ENCODE results near the gene C11orf16.
"Not testable (repeated sequence)": the region's sequence is repeated elsewhere in the genome, so short reads cannot be mapped to it uniquely, and the experiment has no call there.

C11orf16 gene, protein sequence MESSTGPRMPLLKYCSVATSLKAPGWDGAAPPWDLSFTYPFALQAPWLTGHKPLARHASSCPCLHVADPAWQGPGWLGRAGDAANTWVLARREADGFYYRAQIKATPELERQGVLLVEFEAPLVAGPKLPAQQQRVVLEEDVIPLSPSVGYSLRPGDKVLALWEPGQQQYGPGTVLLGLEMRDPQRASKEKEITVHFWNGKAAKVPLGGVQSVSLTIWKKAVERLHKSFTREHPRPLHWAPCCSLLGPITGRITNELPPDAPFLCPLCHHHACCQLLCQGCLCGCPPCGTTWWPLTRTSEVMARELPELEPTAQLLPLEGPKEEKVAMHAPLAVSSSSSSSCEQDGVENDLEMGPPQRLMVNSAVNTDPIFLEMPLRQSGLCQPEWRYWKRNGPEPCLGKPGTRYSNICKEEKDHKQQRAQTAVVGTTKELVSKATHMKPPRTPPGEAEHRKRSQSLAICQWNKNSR

DNA sequence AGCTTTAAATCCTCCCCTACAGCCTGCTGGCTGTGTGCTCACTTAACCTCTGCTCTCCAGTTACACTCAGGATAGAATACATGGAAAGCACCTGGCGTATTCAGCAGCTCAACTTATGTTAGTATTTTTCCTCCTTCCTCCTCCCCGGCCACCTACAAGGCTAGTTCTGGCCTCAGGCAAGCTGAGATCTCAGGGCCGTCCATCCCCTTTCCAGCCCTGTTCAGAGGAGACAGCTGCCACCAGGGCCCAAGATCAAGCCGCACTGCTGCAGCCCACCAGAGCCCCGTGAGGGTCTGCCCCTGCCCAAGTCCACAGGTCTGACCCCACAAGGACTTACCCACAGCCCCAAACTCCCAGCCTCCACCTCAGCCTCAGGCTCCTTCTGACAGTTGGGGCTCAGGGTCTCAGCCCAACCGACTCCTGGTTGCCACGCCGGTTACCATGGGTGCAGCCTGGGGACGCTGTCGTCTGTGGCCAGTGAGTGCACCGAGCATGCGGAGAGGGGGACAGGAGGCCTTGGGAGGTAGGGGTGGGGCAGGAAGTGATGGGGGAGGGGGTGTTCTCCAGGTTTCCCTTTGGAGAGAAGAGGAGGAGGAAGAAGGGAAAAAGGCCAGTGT is at the start of gene C11orf16:
Gene C11orf16 (minus strand): TSS at position 384 of the 617 bp plus-strand sequence. CDS start 639 bp downstream, outside the sequence.
- no peak for DNase-seq

DNA sequence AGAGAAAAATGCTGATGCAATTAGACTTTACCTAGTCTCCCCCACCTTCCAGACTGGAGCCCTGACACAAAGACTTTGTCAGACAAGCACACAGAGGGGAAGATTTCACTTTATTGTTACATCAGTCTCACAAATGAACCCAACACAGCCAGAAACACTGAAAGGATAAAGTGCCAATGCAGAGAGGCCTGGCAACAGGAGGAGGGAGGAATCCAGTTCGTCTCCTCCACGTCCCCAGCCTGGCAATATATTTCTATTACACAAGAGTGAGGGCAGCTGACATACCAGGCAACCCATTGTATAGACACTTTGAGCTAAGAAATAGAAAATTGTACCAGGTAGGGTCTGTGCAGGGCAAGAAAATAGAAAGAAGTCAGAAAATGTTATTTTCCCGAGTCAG is 47.7 kb upstream of the C11orf16 start:
- no peak for DNase-seq

DNA sequence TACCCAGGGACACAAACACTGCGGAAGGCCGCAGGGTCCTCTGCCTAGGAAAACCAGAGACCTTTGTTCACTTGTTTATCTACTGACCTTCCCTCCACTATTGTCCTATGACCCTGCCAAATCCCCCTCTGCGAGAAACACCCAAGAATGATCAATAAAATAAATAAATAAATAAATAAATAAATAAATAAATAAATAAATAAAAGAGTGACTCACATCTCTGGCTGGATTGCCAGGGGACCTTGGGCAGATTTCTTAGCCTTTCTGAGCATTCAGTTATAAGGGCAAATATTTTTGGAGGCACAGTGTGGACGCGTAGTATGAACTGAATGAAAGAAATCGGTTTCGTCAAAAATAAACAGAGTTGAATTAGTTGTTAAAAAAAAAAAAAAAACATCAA is 46.6 kb upstream of the C11orf16 start:
- not testable (repeated sequence) for DNase-seq

DNA sequence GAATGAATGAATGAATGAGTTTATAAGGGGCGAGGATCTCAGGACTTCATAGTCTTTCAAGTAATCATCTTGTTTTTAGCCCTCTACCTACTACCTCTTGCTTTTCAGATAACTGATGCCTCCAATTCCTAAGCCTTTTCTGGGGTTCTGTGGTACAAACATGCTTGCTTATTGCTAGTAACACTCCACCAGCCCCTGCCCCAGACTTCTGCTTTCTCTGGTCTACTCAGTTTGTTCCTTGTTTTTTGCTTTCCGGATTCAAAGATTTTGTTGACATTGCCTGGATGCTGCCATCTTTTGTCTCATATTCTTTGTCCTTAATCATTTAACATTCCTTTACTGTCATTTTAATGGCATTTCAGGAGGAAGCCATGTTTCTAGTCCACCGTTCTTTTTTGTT is 40.4 kb upstream of the C11orf16 start:
- DNase-seq: no peak

DNA sequence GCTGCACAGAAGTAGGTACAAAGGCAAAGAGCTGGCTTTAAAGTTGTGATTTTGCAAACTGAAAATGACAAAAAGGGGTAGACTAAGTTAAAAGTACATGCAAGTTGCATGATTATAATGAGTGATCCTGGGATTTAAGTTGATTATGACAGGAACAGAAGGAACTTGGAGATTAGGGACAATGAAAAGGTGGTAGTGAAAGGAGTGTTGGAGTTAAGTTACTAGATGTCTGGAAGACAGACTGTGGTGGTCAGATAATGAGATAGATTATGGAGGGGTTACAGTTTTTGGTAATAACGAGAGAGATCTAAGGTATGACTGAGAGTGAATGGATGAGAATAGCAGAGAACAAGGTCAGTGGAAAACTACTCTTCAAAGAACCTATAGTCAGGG is 39.2 kb upstream of the C11orf16 start:
- DNase-seq: no peak

DNA sequence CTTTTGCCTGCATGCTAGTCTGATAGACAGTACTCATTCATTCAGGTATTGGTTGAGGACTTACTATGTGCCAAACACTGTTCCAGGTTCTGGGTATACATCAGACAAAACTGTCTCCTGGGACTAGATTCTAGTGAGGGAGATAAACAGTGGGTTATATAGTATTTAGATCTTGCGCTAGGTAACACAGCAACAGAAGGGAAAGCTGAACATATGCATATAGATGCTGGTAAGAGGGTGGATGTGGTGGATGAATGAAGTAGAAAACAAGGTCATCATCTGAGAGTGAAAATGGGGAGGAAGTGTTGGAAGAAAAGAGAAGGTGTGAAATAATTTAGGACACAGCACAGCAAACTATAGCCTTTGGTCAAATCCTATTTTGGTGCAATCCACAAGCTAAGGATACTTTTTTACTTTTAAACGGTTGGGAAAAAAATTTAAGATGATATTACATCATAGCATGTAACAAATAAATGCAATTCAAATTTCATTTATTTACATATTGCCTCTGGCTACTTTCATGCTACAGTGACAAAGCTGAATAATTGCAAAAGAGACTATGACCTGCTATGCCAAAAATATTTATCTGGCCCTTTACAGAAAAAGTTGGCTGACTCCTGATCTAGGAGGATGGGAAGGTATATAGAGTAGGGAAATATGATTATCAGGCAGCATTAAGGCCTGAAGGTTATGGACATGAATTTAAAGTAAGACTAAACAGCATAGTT is 38.6 kb upstream of the C11orf16 start:
- no peak for DNase-seq

DNA sequence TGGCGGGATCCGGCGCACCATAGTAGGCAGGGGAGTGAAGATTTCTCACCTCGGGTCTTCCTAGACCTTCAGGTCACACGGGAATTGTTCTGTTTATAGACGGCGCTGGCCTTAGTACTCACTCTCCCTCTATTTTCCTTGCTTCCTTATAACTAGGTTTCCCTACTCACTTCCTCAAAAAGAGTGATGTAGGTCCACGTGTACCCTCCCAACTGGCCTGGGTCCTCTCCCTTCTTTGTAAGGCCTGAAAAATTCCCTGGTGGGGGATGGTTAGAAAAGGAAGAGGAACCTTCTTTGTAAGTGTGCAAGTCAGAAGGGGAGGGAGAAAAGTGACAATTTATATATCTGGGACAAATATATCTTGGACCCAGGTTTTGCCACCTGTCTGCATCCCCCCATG is 34.4 kb upstream of the C11orf16 start:
- no peak for DNase-seq

DNA sequence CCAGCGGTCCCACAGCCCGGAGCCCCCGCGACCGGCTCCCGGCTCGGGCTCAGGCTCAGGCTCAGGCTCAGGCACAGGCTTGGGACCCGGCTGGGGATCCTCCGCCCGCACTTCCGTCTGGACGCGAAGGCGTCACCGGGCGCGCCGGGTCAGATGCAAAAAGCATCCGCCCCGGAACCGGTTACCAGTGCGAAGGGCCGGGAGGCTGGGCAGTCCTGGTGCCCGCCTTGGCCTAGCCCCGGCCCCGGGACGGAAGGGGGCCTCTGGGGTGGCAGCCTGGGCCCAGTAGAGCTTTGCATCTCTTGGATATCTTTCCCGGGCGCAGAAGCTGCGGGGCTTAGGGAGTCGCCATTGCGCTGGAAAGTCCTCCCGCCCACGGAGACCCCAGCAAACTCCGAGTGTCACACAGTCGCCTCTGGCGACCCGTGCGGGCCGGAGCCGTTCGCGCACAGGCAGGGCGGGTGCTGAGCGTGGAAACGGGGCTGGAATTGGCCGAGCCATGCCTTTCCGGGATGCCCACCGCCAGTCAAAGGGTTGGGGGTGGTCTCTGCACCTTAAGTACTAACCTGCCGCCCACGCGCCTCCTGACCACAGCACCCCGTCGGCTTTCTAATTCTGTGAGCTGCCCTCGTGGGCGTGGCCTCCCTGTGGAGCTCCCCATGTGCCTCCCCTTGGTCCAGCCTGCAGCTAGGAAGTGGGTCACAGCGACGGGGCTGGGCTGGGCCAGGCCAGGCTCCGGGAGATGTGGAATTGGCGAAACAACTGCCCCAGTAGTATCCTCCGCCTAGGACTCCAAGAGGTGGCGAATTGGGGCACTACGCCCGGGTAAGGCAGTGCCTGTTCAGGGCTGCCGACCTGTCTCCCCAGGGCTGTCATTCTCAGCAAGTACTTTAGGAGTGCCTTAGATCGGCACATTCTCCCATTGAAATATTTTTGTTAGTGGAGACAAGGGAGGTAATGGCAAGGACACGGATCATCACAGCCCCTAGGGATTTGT is 31.9 kb upstream of the C11orf16 start, which contains the start of gene TMEM9B:
Gene TMEM9B (minus strand): TSS at position 119 of the 997 bp plus-strand sequence. CDS start 129 bp downstream, outside the sequence.
- peak; percentile 79 for DNase-seq

DNA sequence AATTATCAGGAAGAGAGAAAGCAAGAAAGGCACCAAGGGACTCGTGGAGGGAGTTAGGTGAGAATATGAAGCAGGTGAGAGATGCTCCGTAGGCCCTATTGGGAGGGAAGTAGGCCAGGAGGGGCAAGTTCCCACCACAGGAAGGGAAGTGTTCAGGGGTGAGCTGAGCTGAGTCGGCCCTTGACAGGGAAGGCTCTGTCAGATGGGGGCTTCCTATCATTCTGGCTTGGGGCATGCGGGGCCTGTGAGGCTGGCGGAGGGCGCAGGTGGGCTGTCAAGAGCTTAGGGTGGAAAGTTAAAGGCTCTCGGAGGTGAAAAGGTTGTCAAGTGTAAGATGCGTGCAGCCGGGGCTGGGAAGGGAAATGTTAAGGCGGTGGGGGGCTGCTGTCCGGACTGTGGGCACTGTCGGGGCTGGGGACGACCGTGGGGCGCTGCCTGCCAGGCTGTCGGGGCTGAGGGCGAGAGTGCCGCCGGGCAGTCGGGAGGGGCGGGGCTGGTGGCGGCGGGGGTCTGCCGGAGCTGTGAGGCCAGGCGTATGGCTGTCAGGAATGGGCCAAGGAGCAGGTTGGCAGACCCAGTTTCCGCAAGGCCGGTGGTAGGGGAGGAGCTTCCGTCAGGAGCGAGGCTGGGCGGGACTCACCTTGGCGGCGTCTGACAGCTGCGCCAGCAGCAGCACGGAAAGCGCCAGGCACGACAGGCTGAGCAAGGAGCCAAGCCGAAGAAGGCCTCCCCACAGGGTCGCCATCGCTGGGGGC is 31.0 kb upstream of the C11orf16 start:
- DNase-seq: peak; percentile 79

DNA sequence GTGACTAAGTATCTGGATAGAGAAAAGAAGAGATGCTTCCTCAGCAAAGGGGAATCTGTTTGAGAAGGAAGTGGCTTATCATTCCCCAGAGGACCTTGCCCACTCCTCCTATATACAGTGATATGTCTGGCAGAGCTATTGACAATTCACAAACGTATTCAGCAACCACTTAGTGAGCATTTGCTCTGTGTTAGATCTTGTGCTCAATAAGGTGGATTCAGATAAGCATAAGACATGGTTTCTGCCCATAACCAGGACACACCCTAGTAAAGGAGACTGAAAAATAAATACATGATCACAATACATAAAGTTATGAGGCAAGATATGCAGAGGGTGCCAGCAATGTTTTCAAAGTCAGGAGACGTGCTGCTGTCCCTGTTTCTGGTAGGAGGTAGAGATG is 30.1 kb upstream of the C11orf16 start:
- no peak for DNase-seq

DNA sequence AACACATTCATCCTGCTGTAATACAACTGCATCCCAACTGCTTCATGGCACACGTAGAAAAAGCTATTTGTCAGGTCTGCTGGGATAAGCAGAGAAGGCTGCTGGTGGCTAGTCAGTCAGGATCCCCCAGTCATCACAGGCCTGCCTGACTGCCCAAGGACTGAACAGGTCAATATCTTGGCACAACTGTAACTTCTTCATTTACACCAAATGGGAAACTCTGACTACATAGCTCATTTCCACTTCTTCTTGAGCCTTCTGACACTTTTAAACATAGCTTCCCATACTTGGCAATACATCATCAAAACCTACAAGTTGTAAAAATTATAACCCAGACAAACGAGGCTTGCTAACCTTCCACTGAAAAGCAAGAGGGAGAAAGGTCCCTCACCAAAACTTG is 28.7 kb upstream of the C11orf16 start:
- no peak for DNase-seq

DNA sequence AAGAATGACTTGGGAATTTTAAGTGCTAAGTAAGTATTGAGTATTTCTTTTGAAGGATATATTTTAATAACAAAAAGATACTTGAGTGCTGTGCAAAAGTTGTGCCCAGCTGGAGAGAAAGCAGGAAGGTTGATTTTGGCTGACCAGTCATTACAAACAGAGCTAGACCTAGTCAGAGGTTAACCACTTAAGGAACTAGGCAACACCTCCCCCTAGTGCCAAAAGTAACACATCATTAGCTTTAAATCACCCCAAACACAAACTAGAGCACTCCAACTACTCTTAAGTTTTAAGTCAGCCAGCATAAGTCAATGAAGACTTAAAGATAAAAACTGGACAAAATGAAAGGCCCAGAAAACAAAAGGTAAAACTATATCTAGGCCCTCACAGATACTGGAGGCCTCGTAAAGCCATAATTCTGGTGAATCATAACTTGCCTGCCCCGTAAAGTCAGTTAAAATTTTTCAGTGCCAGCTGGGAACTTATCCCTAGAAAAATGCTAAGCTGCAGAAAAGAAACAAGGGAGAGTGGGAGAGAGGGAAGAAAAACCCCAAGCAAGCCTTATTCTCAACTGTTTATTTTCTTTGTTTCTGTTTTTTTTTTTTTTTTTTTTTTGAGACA is 26.9 kb upstream of the C11orf16 start:
- DNase-seq: no peak

DNA sequence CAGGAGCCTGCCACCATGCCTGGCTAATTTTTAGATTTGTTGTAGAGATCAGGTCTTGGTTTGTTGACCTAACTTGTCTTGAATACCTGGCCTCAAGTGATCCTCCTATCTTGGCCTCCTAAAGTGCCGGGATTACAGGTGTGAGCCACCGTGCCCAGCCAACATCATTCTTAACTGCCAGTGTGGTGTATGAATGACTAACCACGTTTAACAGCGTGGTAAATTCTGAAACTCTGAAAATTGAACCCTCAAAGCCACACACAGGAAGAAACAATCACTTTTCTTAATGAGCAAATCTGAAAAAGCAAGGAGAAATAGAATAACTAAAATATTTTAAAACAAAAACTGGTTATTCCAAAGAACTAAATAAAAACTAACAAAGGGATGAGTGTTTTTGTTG is 24.1 kb upstream of the C11orf16 start:
- DNase-seq: no peak

DNA sequence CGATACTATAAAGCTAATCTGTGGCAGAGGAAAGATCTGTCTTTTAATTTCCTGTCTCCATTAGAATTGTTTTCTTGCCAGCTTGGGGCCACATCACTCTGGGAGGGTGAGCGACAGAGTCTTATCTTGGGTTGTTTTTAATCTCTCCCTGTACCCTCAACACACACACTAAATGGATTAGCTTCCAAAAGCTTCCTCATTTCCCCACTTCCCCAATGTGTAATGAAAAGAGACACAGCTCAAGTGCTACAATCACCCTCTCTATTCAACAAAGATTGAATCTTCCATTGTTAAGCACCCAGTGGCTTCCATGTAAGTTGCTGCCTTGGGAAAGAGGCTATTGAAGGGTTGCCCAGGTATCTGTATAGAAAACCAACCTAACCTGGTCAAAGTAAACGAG is 16.1 kb upstream of the C11orf16 start:
- no peak for DNase-seq

DNA sequence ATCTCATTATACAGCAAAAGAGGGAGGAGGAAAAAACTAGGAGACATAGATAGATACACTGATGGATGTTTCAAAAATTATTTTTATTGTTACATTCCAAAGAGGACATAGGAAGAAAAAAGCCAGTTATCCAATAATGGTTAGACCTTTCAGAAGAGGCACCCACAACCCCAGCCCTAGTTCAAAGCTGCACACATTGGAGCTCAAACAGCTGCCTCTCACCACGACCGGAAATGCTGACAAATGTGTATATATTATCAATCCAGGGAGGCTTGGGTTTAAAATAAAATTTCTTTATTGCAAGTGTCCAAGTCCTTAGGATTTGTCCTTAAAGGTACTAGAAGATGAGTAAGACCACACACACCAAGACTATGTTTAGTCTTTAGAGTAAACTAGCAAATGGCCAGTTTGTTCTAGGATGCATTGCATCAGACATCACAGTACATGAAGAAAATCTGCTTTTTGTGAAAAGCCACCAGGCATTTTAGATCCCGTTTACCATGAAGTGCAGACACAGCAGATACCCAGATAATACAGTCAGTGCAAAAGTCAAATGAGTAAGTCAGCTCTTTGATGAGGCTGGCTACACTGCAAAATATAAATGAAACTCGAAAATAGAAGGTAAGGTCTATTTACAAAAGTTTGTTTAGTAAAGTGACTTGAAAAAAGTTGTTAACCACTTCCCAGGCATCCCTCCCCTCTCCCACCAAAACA is 14.6 kb upstream of the C11orf16 start:
- DNase-seq: no peak

DNA sequence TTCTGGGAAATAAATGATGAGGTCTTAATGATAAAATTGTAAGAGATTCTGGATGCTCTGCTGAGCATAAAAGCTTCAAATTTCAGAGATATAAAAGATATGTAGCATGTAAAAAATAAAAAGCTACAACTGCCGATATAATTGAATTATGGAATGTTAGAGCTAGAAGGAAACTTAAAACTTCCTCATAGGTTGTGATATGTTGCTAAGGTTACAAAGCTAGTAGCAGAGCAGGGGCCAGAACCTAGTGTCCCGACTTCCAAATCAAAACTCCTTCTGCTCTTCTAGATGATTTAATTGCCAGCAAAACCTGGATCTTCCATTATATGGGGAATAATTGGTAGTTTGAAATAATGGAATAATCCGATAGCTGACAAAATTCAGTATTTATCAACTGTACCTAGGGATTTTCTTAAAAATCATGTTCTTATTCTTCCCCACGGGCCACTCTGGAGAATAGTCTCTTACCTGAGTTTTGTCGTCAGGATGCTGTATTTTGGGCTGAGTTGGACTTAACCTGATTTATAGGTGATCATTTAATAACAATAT is 9.8 kb upstream of the C11orf16 start, which contains the start of gene ASCL3:
Gene ASCL3 (minus strand): TSS at position 499 of the 549 bp plus-strand sequence. CDS start 4,855 bp downstream, outside the sequence.
- DNase-seq: no peak

DNA sequence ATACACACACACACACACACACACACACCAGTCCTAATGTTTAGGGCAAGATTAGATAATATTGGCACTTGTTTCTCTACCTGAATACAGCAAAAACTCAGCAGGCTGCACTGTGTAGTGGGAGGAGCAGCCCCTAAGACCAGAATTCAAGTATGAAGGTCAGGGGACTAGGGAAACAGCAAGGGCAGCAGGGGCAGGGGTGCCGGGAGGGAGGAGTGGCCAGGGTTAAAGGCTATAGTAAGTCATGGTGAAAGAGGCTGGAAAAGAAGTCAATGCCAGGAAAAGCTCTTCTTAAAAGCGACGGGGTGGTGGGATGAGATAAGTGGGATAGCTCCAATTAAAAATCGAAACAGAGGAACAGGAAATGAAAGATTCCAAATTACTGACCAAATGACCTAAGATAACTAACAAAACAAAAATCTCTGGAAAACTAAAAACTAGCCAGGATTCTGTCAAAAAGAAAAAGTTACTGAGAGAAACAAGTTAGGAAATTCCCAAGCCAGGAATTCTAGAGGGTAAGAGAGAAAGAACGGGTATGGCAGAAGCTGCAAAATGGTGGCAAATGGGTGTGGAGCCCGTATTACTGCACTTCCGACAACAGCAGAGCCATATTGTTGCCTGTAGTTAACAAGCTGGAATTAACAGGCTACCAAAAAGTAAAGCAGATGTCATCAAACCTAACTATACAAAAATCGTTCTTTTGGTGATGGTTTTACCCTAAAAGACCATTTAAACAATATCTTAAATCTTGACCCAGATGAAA is 8.8 kb upstream of the C11orf16 start:
- no peak for DNase-seq

DNA sequence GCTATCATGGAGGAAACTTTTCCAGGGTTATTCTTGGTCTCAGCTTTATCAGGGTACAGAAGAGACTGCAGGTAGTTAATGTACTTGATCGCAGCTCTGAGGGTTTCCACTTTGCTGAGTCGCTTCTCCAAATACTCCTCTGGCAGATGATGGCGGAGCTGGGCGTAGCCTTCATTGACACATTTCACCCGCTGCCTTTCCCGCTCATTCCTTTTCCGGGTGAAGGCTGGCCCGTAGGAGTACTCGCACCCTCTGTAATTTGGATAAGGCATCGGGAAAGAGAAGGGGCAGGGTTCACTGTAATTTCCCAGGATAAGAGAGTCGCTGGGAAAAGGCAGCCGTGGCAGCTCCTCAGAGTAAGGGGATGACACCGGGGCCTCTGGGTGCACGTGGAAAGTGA is 4.9 kb upstream of the C11orf16 start:
- DNase-seq: no peak

DNA sequence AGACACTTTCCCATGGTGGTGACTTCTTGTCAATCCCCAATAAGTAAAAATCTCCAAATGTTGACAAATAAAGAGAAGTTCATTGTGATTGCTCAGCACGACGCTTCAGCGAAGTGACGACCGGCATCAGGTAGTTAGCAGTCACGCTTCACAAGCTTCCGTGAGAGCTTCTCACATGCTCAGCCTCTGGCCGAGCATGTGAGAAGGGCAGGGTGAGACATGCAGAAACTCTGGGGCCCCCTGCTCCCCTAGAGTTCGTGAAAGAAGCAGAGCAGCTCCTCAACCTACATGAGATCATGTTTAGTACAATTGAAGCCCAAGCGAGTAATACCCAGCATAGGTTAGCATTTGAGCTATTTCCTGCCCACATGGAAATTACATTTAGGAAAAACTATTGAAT is 4.4 kb upstream of the C11orf16 start:
- DNase-seq: no peak
